IMR-90 (cell line): Measurements from ENCODE around the gene DNPH1. TPM values are rescaled to one million over a fixed set of nuclear protein-coding genes. Genes with fewer than 3 reads are reported as not detected.

ENCODE experiments used
- ATAC-seq: fragments of 200-7000 bp; cut with Tn5 transposase; 2 replicates; pipeline ENCODE4 v1.9.1; 2020; ENCODE audit warnings: low read depth, mild to moderate bottlenecking, moderate library complexity
- BruUV-seq: library from RNA; stranded (reverse); fragments of 400-500 nt; replicated peaks from 2 replicates; lab custom pipeline; 2021; lab: Mats Ljungman, UMichigan
- CTCF ChIA-PET: fragments of 300-600 bp; formaldehyde crosslinking; extraction: SDS; loops from one replicate; lab custom pipeline; 2021; ENCODE audit warnings: antibody characterized with exemption; lab: Yijun Ruan, JAX
- POLR2A ChIA-PET: fragments of 300-600 bp; sonication (Branson Sonifier 250); formaldehyde crosslinking; loops from one replicate; lab custom pipeline; 2022; ENCODE audit warnings: antibody characterized with exemption; ENCODE audit not compliant: unreplicated experiment; lab: Charles Lee
- DNase-seq: peaks from one replicate; pipeline ENCODE4 v3.0.0; 2013
- H2AFZ ChIP-seq: replicated peaks from 2 replicates; pipeline ENCODE3; 2013; ENCODE audit warnings: low read length, mild to moderate bottlenecking; ENCODE audit not compliant: poor library complexity
- H2AK5ac ChIP-seq: 2 replicates; pipeline ENCODE4 v1.6.1; 2013; ENCODE audit warnings: low read depth, low read length, inconsistent platforms
- H2AK9ac ChIP-seq: replicated peaks from 2 replicates; pipeline ENCODE3; 2013; ENCODE audit warnings: mild to moderate bottlenecking, low read depth, low read length, moderate library complexity; ENCODE audit not compliant: poor library complexity
- H2BK120ac ChIP-seq: 2 replicates; pipeline ENCODE4 v1.6.1; 2013; ENCODE audit warnings: low read depth, low read length, inconsistent platforms
- H2BK15ac ChIP-seq: 3 replicates; pipeline ENCODE4 v1.6.1; 2013; ENCODE audit warnings: low read depth, low read length, inconsistent platforms
- H2BK20ac ChIP-seq: 2 replicates; pipeline ENCODE4 v1.6.1; 2013; ENCODE audit warnings: low read depth, mild to moderate bottlenecking, inconsistent platforms, low read length, moderate library complexity
- H2BK5ac ChIP-seq: 2 replicates; pipeline ENCODE4 v1.6.1; 2013; ENCODE audit warnings: mild to moderate bottlenecking, low read depth, low read length, inconsistent platforms; ENCODE audit not compliant: poor library complexity, severe bottlenecking
- H3K14ac ChIP-seq: replicated peaks from 2 replicates; pipeline ENCODE4 v1.6.1; 2013; ENCODE audit warnings: low read depth, low read length, inconsistent platforms
- H3K18ac ChIP-seq: 2 replicates; pipeline ENCODE4 v1.6.1; 2013; ENCODE audit warnings: low read depth, low read length, control low read depth
- H3K23ac ChIP-seq: 2 replicates; pipeline ENCODE4 v1.6.1; 2013; ENCODE audit warnings: low read depth, low read length, inconsistent platforms
- H3K27ac ChIP-seq: 2 replicates; pipeline ENCODE4 v1.5.1; 2013; ENCODE audit warnings: mild to moderate bottlenecking, control low read depth, low read length; ENCODE audit not compliant: insufficient read depth
- H3K27me3 ChIP-seq: 2 replicates; pipeline ENCODE4 v1.6.1; 2013; ENCODE audit warnings: low read length; ENCODE audit not compliant: control insufficient read depth, insufficient read depth
- H3K36me3 ChIP-seq: 2 replicates; pipeline ENCODE4 v1.6.1; 2013; ENCODE audit warnings: low read length, mixed read lengths; ENCODE audit not compliant: control insufficient read depth, insufficient read depth
- H3K4ac ChIP-seq: 2 replicates; pipeline ENCODE4 v1.6.1; 2013; ENCODE audit warnings: low read depth, low read length, inconsistent platforms
- H3K4me1 ChIP-seq: 2 replicates; pipeline ENCODE4 v1.6.1; 2013; ENCODE audit warnings: low read length, mixed read lengths; ENCODE audit not compliant: control insufficient read depth, insufficient read depth
- H3K4me2 ChIP-seq: 2 replicates; pipeline ENCODE4 v1.6.1; 2013; ENCODE audit warnings: low read depth, mild to moderate bottlenecking, control low read depth, low read length, moderate library complexity
- H3K4me3 ChIP-seq: 2 replicates; pipeline ENCODE4 v1.5.1; 2013; ENCODE audit warnings: low read depth, mild to moderate bottlenecking, control low read depth, low read length, moderate library complexity; ENCODE audit not compliant: insufficient read depth
- H3K56ac ChIP-seq: 2 replicates; pipeline ENCODE4 v1.6.1; 2013; ENCODE audit warnings: low read length, inconsistent platforms; ENCODE audit not compliant: insufficient read depth; ENCODE audit errors: extremely low read depth
- H3K79me1 ChIP-seq, 2 experiments: 2 replicates each; pipeline ENCODE4 v1.6.1; 2013; ENCODE audit warnings: low read length in 2 of 2, inconsistent platforms in 1 of 2, low read depth in 1 of 2
- H3K9ac ChIP-seq: 2 replicates; pipeline ENCODE4 v1.6.1; 2013; ENCODE audit warnings: low read depth, low read length, control low read depth
- H3K9me1 ChIP-seq: 2 replicates; pipeline ENCODE4 v1.6.1; 2013; ENCODE audit warnings: low read length, inconsistent platforms; ENCODE audit not compliant: insufficient read depth
- H3K9me3 ChIP-seq: 2 replicates; pipeline ENCODE4 v1.6.1; 2013; ENCODE audit warnings: low read length; ENCODE audit not compliant: control insufficient read depth, insufficient read depth
- H4K20me1 ChIP-seq: 2 replicates; pipeline ENCODE4 v1.6.1; 2013; ENCODE audit warnings: low read length, inconsistent platforms; ENCODE audit not compliant: insufficient read depth
- H4K5ac ChIP-seq: 2 replicates; pipeline ENCODE4 v1.6.1; 2013; ENCODE audit warnings: mild to moderate bottlenecking, low read depth, low read length, control low read depth
- H4K8ac ChIP-seq, 2 experiments: 2 replicates each; pipeline ENCODE4 v1.6.1; 2013; ENCODE audit warnings: low read depth in 2 of 2, low read length in 2 of 2, control low read depth in 1 of 2, inconsistent platforms in 1 of 2
- H4K91ac ChIP-seq: 2 replicates; pipeline ENCODE4 v1.6.1; 2013; ENCODE audit warnings: low read depth, low read length, inconsistent platforms; ENCODE audit not compliant: insufficient read depth
- BHLHE40 ChIP-seq: fragments of 150-350 bp; IDR thresholded peaks from 2 replicates; pipeline ENCODE4 v1.6.1; 2016; ENCODE audit warnings: mild to moderate bottlenecking, low read depth, low read length
- CEBPB ChIP-seq: IDR thresholded peaks from 2 replicates; pipeline ENCODE4 v1.6.1; 2012; ENCODE audit warnings: low read depth, low read length, improper control_type of control experiment
- CHD1 ChIP-seq: IDR thresholded peaks from 2 replicates; pipeline ENCODE4 v1.6.1; 2012; ENCODE audit warnings: low read depth, low read length, improper control_type of control experiment
- CTCF ChIP-seq: conservative IDR thresholded peaks from 2 replicates; pipeline ENCODE4 v1.5.1; 2012; ENCODE audit warnings: mild to moderate bottlenecking, low read depth, low read length, improper control_type of control experiment
- FOS ChIP-seq: fragments of 150-350 bp; IDR thresholded peaks from 2 replicates; pipeline ENCODE4 v1.6.1; 2016; ENCODE audit warnings: low read depth, low read length
- MAFK ChIP-seq: IDR thresholded peaks from 2 replicates; pipeline ENCODE4 v1.6.1; 2012; ENCODE audit warnings: low read depth, low read length, improper control_type of control experiment
- MAZ ChIP-seq: IDR thresholded peaks from 2 replicates; pipeline ENCODE4 v1.6.1; 2012; ENCODE audit warnings: low read depth, mild to moderate bottlenecking, low read length, improper control_type of control experiment, moderate library complexity, borderline replicate concordance
- NFE2L2 ChIP-seq: fragments of 150-350 bp; IDR thresholded peaks from 2 replicates; pipeline ENCODE4 v1.6.1; 2016; ENCODE audit warnings: low read depth, mild to moderate bottlenecking, low read length
- POLR2A ChIP-seq: IDR thresholded peaks from 2 replicates; pipeline ENCODE4 v1.6.1; 2012; ENCODE audit warnings: mild to moderate bottlenecking, low read depth, low read length
- RAD21 ChIP-seq: IDR thresholded peaks from 2 replicates; pipeline ENCODE4 v1.6.1; 2012; ENCODE audit warnings: low read length, improper control_type of control experiment
- RCOR1 ChIP-seq: IDR thresholded peaks from 2 replicates; pipeline ENCODE4 v1.6.1; 2012; ENCODE audit warnings: mild to moderate bottlenecking, low read length, improper control_type of control experiment; ENCODE audit not compliant: insufficient replicate concordance
- SMC3 ChIP-seq: fragments of 150-350 bp; IDR thresholded peaks from 2 replicates; pipeline ENCODE4 v1.6.1; 2016; ENCODE audit warnings: low read depth, mild to moderate bottlenecking, antibody characterized with exemption, low read length, moderate library complexity
- USF2 ChIP-seq: fragments of 150-350 bp; IDR thresholded peaks from 2 replicates; pipeline ENCODE4 v1.6.1; 2017; ENCODE audit warnings: mild to moderate bottlenecking, antibody characterized with exemption, low read length, low read depth
- WGBS, 2 experiments: methylation state at CpG; one replicate each; pipeline versions ENCODE4 v1.1.5 to v1.1.7; 2013; ENCODE audit warnings: missing lambda C conversion rate in 2 of 2; ENCODE audit not compliant: insufficient read length in 1 of 2; ENCODE audit errors: extremely low coverage in 2 of 2; 5-methylcytosine and 5-hydroxymethylcytosine counted together
- dilution Hi-C: fragments of 300-500 bp; cut with HindIII; formaldehyde crosslinking; loops from one replicate; pipeline ENCODE4 v1.14.3; 2018; ENCODE audit warnings: low sequenced_read_pairs; ENCODE audit not compliant: unreplicated experiment
- in situ Hi-C: fragments of 300-500 bp; cut with MboI; formaldehyde crosslinking; loops from 3 replicates; pipeline ENCODE4 v1.14.3; 2019; ENCODE audit warnings: low sequenced_read_pairs, inconsistent platforms, mixed read lengths
- intact Hi-C: fragments of 100-400 bp; cut with micrococcal nuclease; formaldehyde crosslinking; loops from 2 replicates; pipeline ENCODE4 v1.10.0; 2022
- polyA plus RNA-seq, 3 experiments: library from polyadenylated mRNA; depleted of rRNA; stranded (reverse); fragments of >200 nt; gene quantifications; 2 replicates each; pipeline ENCODE4 v1.2.3, GENCODE V29; 2012; ENCODE audit warnings: low replicate concordance in 1 of 3
- total RNA-seq: library from RNA; depleted of rRNA; stranded (reverse); fragments of >200 nt; gene quantifications from 2 replicates; pipeline ENCODE4 v1.2.3, GENCODE V29; 2012

The DNPH1 gene
- total and polyA plus RNA-seq, 2 of the 4 experiments (the other 2 are of a cell fraction), result 19.0 to 47.8 TPM

- H3K4me2 ChIP-seq, result no peak overlapping the region
- POLR2A ChIA-PET, result no interaction called here
Observed at GRCh38 chr6:43254846-43255245, 25.6 kb upstream of the DNPH1 start.

More at GRCh38 chr6:43254846-43255245, 25.6 kb upstream of the DNPH1 start:
- Histone ChIP-seq H2AK5ac (no peak overlapping the region), H3K27ac (no peak overlapping the region), H3K14ac (no peak overlapping the region), H2AK9ac (no peak overlapping the region), H3K9me3 (no peaks in the 10 kb centered on the region), H2BK120ac (no peak overlapping the region), H3K4me1 (no peaks in the 10 kb centered on the region; the same call in 1 of the 2 replicates), H3K36me3 (no peaks in the 10 kb centered on the region), H2AFZ (no peak overlapping the region), H3K27me3 (peaks cover 64% of the 10 kb centered on the region), H3K18ac (no peak overlapping the region), H4K8ac (no peak overlapping the region), H4K91ac (no peak overlapping the region), H3K4ac (no peak overlapping the region), H4K5ac (no peak overlapping the region), H3K4me3 (no peak overlapping the region), H2BK20ac (no peak overlapping the region), H3K9ac (no peak overlapping the region), H3K79me1 (no peaks in the 10 kb centered on the region), H3K9me1 (no peaks in the 10 kb centered on the region), H2BK5ac (no peak overlapping the region), H3K23ac (no peak overlapping the region), H3K56ac (no peak overlapping the region), H4K20me1 (no peaks in the 10 kb centered on the region), H2BK15ac (no peak overlapping the region)
- DNase-seq, result no peak
- CTCF ChIA-PET, result no interaction called here
- in situ Hi-C loops, result loop anchor here (5.0 kb wide), 1 partner anchor 237 kb away; no protein-coding TSS in a partner anchor
- dilution Hi-C loops, result no loop called here
- 81% methylated on average over 4 of the region's 11 CpGs; no CpG with 5 or more reads in 1 of the 2 experiments for WGBS, 2 experiments
- ATAC-seq, result no peak
- BruUV-seq, result no TSS peak
- intact Hi-C loops, result no loop called here
- TF ChIP-seq USF2 (no peak), CEBPB (no peak), CTCF (no peak), POLR2A (no peak), RCOR1 (no peak), BHLHE40 (no peak), NFE2L2 (no peak), MAZ (no peak), CHD1 (no peak), SMC3 (no peak), FOS (no peak), RAD21 (no peak), MAFK (no peak)
